Subcutaneous preadipocyte (primary cell): Measurements from ENCODE around the gene PNPLA7. TPM values are rescaled to one million over a fixed set of nuclear protein-coding genes. Genes with fewer than 3 reads are reported as not detected.

Experiments
- total RNA-seq: library from RNA; depleted of rRNA; stranded (reverse); fragments of >200 nt; gene quantifications from 2 replicates; pipeline ENCODE4 v1.2.3, GENCODE V29; 2012

PNPLA7 gene
- total RNA-seq: 0.98 and 1.1 TPM in 2 replicates

DNA sequence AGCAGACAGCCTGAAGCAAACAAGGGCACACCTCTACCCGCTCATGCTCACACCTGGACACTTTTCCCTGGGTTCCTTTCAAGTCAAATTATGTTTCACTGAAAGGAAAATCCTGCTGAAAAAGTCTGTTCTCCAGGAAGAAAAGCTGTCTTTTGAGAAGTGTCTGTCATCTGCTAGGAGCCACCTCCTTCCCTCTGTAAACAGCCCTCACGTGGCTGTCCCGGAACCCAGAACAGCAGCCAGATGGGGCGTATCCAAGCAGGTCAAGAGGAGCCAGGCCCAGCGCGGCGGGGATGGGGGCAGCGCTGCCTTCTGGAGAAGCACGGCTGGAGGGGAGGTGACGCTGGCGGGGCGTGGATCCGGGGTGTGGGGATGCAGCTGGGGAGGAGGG, at the start of gene PNPLA7:
Gene PNPLA7 (minus strand): TSS at position 172 of the 391 bp plus-strand sequence. CDS start 205 bp downstream, outside the sequence.

GRCh38 chr9:137590469-137591383, 40.5 kb upstream of the PNPLA7 start, which contains the start of gene ZMYND19:
Gene ZMYND19, minus strand, starts transcription at chr9:137590512. Its CDS starts 249 bp downstream, at chr9:137590263.

DNA sequence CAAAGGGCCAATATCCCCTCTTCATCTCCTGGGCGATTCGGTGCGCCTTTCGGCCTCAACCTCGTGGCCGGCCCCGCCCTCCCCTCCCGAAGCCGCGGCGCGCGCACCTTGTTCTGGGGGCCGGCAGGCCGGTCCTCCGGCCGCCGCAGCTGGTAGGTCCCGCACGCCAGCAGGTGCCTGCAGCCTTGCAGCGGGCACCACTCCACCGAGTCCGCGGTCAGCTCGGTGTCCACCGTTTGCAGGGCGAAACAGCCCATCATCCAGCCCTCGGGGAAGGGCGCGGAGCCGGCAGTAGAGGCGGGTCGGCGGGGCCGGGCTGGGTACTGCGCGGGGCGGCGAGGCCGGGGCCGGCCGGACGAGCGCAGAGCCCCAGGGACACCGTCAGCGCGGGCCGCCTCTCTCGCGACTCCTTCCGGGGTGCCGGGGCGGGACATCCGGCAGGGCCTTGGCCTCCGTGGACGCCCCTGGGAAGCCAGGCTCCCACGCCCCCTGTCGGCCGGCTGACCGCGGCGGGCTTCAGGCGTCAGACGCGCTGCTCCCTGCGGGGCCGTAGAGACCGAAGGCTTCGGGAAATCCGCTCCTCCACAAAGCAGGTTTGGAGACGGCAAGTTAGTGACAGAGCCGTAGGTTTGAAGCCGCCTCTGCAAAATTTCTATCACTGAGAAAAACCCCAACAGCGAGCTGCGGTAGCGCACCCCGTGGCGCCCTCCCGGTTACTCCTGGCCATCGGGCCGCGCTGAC, 28.5 kb upstream of the PNPLA7 start, which contains the start of gene DPH7:
Gene DPH7 (minus strand): TSS at position 408 of the 741 bp plus-strand sequence. CDS start 148 bp downstream, at position 260.

GRCh38 chr9:137551264-137552021, 1.2 kb upstream of the PNPLA7 start, which contains the start of gene MRPL41:
Gene MRPL41, plus strand, starts transcription at chr9:137551879. Its CDS starts 203 bp downstream, at chr9:137552082.

DNA sequence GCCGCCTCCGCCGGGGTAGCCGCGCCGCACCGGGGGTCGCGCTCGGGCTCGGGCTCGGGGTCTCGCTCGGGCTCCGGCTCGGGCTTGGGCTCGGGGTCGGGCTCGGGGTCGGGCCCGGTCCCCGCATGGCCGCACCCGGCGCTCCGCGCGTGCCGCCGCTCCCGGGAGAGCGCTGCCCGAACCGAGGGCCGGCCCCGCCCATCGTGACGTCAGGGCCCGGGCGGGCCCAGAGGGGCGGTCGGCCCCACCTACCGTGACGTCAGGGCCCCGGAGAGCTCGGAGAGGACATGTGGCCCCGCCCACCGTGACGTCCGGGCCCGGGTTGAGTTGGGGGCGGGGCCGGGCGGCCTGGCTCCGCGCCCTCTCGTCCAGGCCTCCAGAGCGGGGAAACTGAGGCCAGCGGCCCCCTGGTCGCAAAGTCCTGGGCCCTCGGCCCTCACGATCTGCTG, 91.0 kb downstream of the PNPLA7 start, which contains the start of gene NSMF:
Gene NSMF (minus strand): TSS at position 183 of the 449 bp plus-strand sequence. CDS start 232 bp downstream, outside the sequence.

DNA sequence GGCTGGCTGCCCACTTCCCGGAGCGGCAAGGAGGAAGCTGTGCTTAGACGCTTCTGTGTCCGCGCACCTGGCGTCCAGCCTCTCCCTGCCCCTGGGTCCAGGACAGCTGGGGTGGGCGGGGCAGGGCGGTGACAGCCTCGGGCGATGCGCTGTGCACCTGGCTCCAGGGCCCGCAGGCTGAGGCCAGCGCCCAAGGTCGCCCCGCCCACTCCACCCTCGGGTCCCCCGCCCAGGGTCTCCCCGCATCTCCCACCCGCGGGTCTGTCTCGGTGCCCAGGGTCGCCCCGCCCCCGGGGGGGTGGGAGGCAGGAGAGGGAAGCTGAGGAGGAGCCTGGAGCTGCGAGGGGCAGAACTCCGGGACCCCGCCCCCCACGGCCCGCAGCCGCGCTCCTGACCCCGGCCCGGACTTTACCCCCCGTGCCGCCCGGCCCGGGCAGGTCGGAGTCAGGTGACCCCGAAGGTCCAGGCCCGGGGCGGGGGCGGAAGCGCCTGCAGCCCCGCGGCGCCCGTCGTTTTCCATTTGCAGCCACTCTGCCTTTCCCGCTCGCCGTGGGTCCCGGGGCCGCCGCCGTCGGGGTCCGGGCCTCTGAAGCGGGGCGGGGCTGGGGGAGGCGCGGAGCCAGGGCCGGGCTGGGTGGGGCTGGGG, 108.8 kb downstream of the PNPLA7 start, which contains the start of gene ENTPD8:
Gene ENTPD8 (minus strand): TSS at position 69 of the 646 bp plus-strand sequence. CDS start 3,072 bp downstream, outside the sequence.

GRCh38 chr9:137422604-137423513, 127.3 kb downstream of the PNPLA7 start, which contains the start of the genes EXD3 and NOXA1:
Gene EXD3, minus strand, starts transcription at chr9:137423162. Its CDS starts 27,805 bp downstream, at chr9:137395357.
Gene NOXA1, plus strand, starts transcription at chr9:137423393. Its CDS starts 137 bp downstream, at chr9:137423530.

Other genes with a start within 250 kb of the PNPLA7 start
- gene NRARP, start 248.1 kb downstream of the PNPLA7 start, total RNA-seq: 0.20 TPM in 1 of 2 replicates, not detected in the other
- 4.0 and 4.3 TPM in 2 replicates for gene EXD3, start 127.2 kb downstream of the PNPLA7 start, total RNA-seq
- 0.20 and 0.37 TPM in 2 replicates for gene NOXA1, start 127.0 kb downstream of the PNPLA7 start, total RNA-seq
- gene ENTPD8, start 109.0 kb downstream of the PNPLA7 start, total RNA-seq: not detected in 2 replicates
- 31.2 and 34.6 TPM in 2 replicates for gene NSMF, start 91.1 kb downstream of the PNPLA7 start, total RNA-seq
- gene MRPL41, start 1.5 kb upstream of the PNPLA7 start, total RNA-seq: 36.2 and 50.0 TPM in 2 replicates
- gene DPH7, start 28.5 kb upstream of the PNPLA7 start, total RNA-seq: 14.7 and 21.9 TPM in 2 replicates
- gene ZMYND19, start 40.1 kb upstream of the PNPLA7 start, total RNA-seq: 14.7 and 29.1 TPM in 2 replicates
- gene ARRDC1, start 55.3 kb upstream of the PNPLA7 start, total RNA-seq: 21.7 and 25.4 TPM in 2 replicates
- gene EHMT1, start 68.6 kb upstream of the PNPLA7 start, total RNA-seq: 30.1 and 46.7 TPM in 2 replicates